Prostate gland (tissue), 2 donors: ENCODE data around the gene GAPT. TPM values are rescaled to one million over a fixed set of nuclear protein-coding genes. Genes with fewer than 3 reads are reported as not detected.

Experiments
- DNase-seq: peaks from one replicate; pipeline ENCODE4 v3.0.0-alpha.2; 2019; ENCODE audit warnings: low spot score
- H3K27ac ChIP-seq, 2 donors: fragments of 200-600 bp; sonication (generic); 2 replicates each; pipeline ENCODE4 v1.5.1; 2017 to 2019
- H3K27me3 ChIP-seq: fragments of 200-600 bp; sonication (generic); replicated peaks from 2 replicates; pipeline ENCODE4 v1.5.1; 2019; ENCODE audit not compliant: insufficient read depth
- H3K36me3 ChIP-seq, 2 donors: fragments of 200-600 bp; sonication (generic); 1 replicate in 1 of 2; 2 replicates in 1 of 2; pipeline versions ENCODE4 v1.5.1 to v1.8.1; 2017 to 2019
- H3K4me1 ChIP-seq: fragments of 200-600 bp; sonication (generic); replicated peaks from 2 replicates; pipeline ENCODE4 v1.5.1; 2019
- H3K4me3 ChIP-seq, 2 donors: fragments of 200-600 bp; sonication (generic); 2 replicates each; pipeline ENCODE4 v1.5.1; 2017 to 2019
- H3K9me3 ChIP-seq: fragments of 200-600 bp; sonication (generic); 2 replicates; pipeline ENCODE4 v1.5.1; 2017
- CTCF ChIP-seq, 4 experiments: fragments of 200-600 bp in 2 of 4; fragments of 450-650 bp in 2 of 4; sonication (generic) in 2 of 4; IDR thresholded peaks; 1 replicate in 3 of 4; 2 replicates in 1 of 4; pipeline ENCODE4 v1.5.1; 2016 to 2019; ENCODE audit warnings: antibody characterized with exemption in 4 of 4, mild to moderate bottlenecking in 2 of 4, moderate library complexity in 2 of 4
- POLR2A ChIP-seq: fragments of 450-650 bp; IDR thresholded peaks from one replicate; pipeline ENCODE4 v1.6.1; 2016; ENCODE audit warnings: antibody characterized with exemption, mild to moderate bottlenecking
- POLR2AphosphoS5 ChIP-seq: sonication (generic); formaldehyde crosslinking; IDR thresholded peaks from one replicate; pipeline ENCODE4 v1.6.1; 2017; ENCODE audit warnings: antibody characterized with exemption
- WGBS: methylation state at CpG from one replicate; pipeline ENCODE4 v1.1.5; 2018; 5-methylcytosine and 5-hydroxymethylcytosine counted together
- intact Hi-C: fragments of 100-400 bp; cut with DNase I; formaldehyde crosslinking; loops from one replicate; pipeline ENCODE4 v1.14.2; 2022
- total RNA-seq, 2 donors: library from RNA; depleted of rRNA; stranded (reverse); fragments of >200 nt; gene quantifications; one replicate each; pipeline ENCODE4 v1.1.0, GENCODE V29; 2016

GAPT gene
- total RNA-seq, 2 donors from 2014 or later = 0.36 to 3.0 TPM

GRCh38 chr5:58497386-58497785, 6.2 kb downstream of the GAPT start:
- H3K27me3 ChIP-seq = no peaks in the 10 kb centered on the region
- no peaks in the 10 kb centered on the region for H3K36me3 ChIP-seq
- 71% methylated on average over 5 of the region's 5 CpGs for WGBS
- intact Hi-C loops = no loop called here
- H3K4me3 ChIP-seq = no peak overlapping the region
- no peak for DNase-seq
- no peak for TF ChIP-seq POLR2AphosphoS5
- TF ChIP-seq POLR2A = no peak
- TF ChIP-seq CTCF (IDR thresholded peaks at IDR 0.05) = no peak
- H3K27ac ChIP-seq = no peak overlapping the region
- H3K4me1 ChIP-seq = no peaks in the 10 kb centered on the region
- no peaks in the 10 kb centered on the region for H3K9me3 ChIP-seq

DNA sequence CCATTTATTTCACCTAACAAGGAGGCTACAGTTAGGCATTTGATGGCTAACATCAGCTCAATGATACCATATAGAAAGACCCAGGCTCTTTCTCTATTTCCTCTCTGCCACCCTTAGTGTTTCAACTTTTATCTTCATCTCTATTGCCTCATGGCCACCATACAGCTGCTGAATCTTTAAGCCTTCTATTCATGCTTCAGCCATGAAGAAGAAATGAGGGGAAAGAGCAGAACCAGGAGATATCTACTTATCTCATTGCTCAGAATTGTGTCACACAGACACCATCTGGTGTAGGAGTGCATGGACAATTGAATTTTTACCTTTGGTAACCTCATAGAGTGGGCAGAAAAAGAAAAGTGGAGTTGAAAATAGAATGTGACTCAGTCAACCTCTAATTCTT, 6.7 kb downstream of the GAPT start:
- no peak overlapping the region for H3K27ac ChIP-seq
- H3K27me3 ChIP-seq = no peaks in the 10 kb centered on the region
- no peaks in the 10 kb centered on the region for H3K4me1 ChIP-seq
- H3K4me3 ChIP-seq = no peak overlapping the region
- no peaks in the 10 kb centered on the region for H3K36me3 ChIP-seq
- no peak for DNase-seq
- no peak for TF ChIP-seq POLR2AphosphoS5
- no peak for TF ChIP-seq POLR2A
- TF ChIP-seq CTCF (IDR thresholded peaks at IDR 0.05) = no peak
- H3K9me3 ChIP-seq = no peaks in the 10 kb centered on the region
- intact Hi-C loops = no loop called here

GRCh38 chr5:58498340-58498942, 7.2 kb downstream of the GAPT start:
- no peaks in the 10 kb centered on the region for H3K4me1 ChIP-seq
- TF ChIP-seq POLR2A (no peak), CTCF (IDR thresholded peaks at IDR 0.05) (peak; percentile 12 to 54 (median 49))
- intact Hi-C loops = no loop called here
- H3K36me3 ChIP-seq = no peaks in the 10 kb centered on the region
- H3K4me3 ChIP-seq = no peak overlapping the region
- DNase-seq = no peak
- no peak overlapping the region for H3K27ac ChIP-seq
- H3K27me3 ChIP-seq = no peaks in the 10 kb centered on the region
- 15% methylated on average over 2 of the region's 2 CpGs for WGBS
- H3K9me3 ChIP-seq = no peaks in the 10 kb centered on the region

GRCh38 chr5:58499231-58499630, 8.0 kb downstream of the GAPT start:
- no peak overlapping the region for H3K4me3 ChIP-seq
- H3K27me3 ChIP-seq = no peaks in the 10 kb centered on the region
- no peak for TF ChIP-seq POLR2AphosphoS5
- no peak for TF ChIP-seq POLR2A
- TF ChIP-seq CTCF (IDR thresholded peaks at IDR 0.05) = no peak
- intact Hi-C loops = no loop called here
- WGBS = 77% methylated on average over 3 of the region's 3 CpGs
- no peaks in the 10 kb centered on the region for H3K36me3 ChIP-seq
- H3K27ac ChIP-seq = no peak overlapping the region
- DNase-seq = no peak
- no peaks in the 10 kb centered on the region for H3K4me1 ChIP-seq
- no peaks in the 10 kb centered on the region for H3K9me3 ChIP-seq

DNA sequence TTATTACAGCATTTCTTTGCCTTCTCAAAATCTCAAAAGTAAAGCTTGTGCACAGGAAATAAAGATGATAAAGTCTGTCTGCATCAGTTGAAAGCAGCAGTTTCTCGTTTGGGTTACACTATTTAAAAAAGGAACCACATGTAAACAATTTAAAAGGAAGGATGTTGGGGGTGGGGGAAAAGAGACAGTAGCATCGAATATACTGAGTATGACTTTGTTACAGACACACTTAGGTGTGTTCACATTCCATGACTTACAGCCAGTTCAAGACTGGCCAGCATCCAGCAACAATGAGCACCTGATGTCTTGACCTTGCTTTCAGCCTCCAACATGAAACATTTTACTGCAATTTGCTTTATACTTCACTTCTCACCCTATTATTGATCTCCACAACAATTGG, 8.7 kb downstream of the GAPT start:
- H3K4me1 ChIP-seq = no peaks in the 10 kb centered on the region
- H3K36me3 ChIP-seq = no peaks in the 10 kb centered on the region
- DNase-seq = no peak
- no peak for TF ChIP-seq POLR2AphosphoS5
- TF ChIP-seq CTCF (IDR thresholded peaks at IDR 0.05) = no peak
- TF ChIP-seq POLR2A = no peak
- H3K27me3 ChIP-seq = no peaks in the 10 kb centered on the region
- WGBS = 4% methylated on average over 2 of the region's 2 CpGs
- H3K27ac ChIP-seq = no peak overlapping the region
- intact Hi-C loops = loop anchor here (5.0 kb wide), 1 partner anchor 347 kb away; no protein-coding TSS in a partner anchor
- no peak overlapping the region for H3K4me3 ChIP-seq
- H3K9me3 ChIP-seq = no peaks in the 10 kb centered on the region
